ENCODE results near the gene LRRC61.
"Not testable (repeated sequence)": the region's sequence is repeated elsewhere in the genome, so short reads cannot be mapped to it uniquely, and the experiment has no call there.

The LRRC61 gene

GRCh38 chr7:150307904-150308303, 15.3 kb upstream of the LRRC61 start:
- no peak for DNase-seq

- no peak for DNase-seq
Observed at GRCh38 chr7:150308575-150308974, 14.6 kb upstream of the LRRC61 start.

GRCh38 chr7:150311146-150311545, 12.0 kb upstream of the LRRC61 start:
- no peak for DNase-seq

- no peak for DNase-seq
Observed at GRCh38 chr7:150311711-150312110, 11.4 kb upstream of the LRRC61 start.

- DNase-seq: peak; percentile 77
Observed at GRCh38 chr7:150312649-150313366, 10.3 kb upstream of the LRRC61 start.

GRCh38 chr7:150313367-150313809, 9.8 kb upstream of the LRRC61 start:
- DNase-seq: no peak

GRCh38 chr7:150313870-150314269, 9.3 kb upstream of the LRRC61 start:
- no peak for DNase-seq

GRCh38 chr7:150314639-150315239, 8.4 kb upstream of the LRRC61 start:
- no peak for DNase-seq

- DNase-seq: not testable (repeated sequence)
Observed at GRCh38 chr7:150316987-150317386, 6.2 kb upstream of the LRRC61 start.

GRCh38 chr7:150317748-150318444, 5.3 kb upstream of the LRRC61 start:
- no peak for DNase-seq

GRCh38 chr7:150321788-150322113, 1.4 kb upstream of the LRRC61 start:
- DNase-seq: no peak

GRCh38 chr7:150322114-150322832, 882 bp upstream of the LRRC61 start:
- peak; percentile 24 for DNase-seq

GRCh38 chr7:150323682-150324372, 672 bp downstream of the LRRC61 start:
- no peak for DNase-seq

- DNase-seq: no peak
Observed at GRCh38 chr7:150324373-150324961, 1.3 kb downstream of the LRRC61 start.

- DNase-seq: peak; percentile 92
Observed at GRCh38 chr7:150325110-150325611, 2.0 kb downstream of the LRRC61 start.

- DNase-seq: no peak
Observed at GRCh38 chr7:150325901-150326300, 2.7 kb downstream of the LRRC61 start.

GRCh38 chr7:150326657-150327268, 3.6 kb downstream of the LRRC61 start:
- no peak for DNase-seq

- no peak for DNase-seq
Observed at GRCh38 chr7:150327308-150327707, 4.2 kb downstream of the LRRC61 start.

- DNase-seq: no peak
Observed at GRCh38 chr7:150329331-150330120, 6.4 kb downstream of the LRRC61 start.

- no peak for DNase-seq
Observed at GRCh38 chr7:150330211-150330885, 7.2 kb downstream of the LRRC61 start.
